Right lobe of liver (tissue), 6 donors: Measurements from ENCODE around the gene CCM2. TPM values are rescaled to one million over a fixed set of nuclear protein-coding genes. Genes with fewer than 3 reads are reported as not detected.

ENCODE experiments used
- ATAC-seq, 4 donors: fragments of 200-7000 bp; cut with Tn5 transposase; one replicate each; pipeline ENCODE4 v1.9.1; 2020; ENCODE audit warnings: mild to moderate bottlenecking in 4 of 4, moderate library complexity in 4 of 4
- DNase-seq, 3 donors: peaks; one replicate each; pipeline ENCODE4 v3.0.0-alpha.2; 2020
- H3K27ac ChIP-seq, 3 donors: fragments of 200-600 bp; one replicate each; pipeline ENCODE4 v1.8.0; 2022
- H3K27me3 ChIP-seq, 2 donors: fragments of 200-600 bp; one replicate each; pipeline ENCODE4 v1.8.0; 2022
- H3K36me3 ChIP-seq, 4 donors: fragments of 200-600 bp; sonication (generic) in 1 of 4; one replicate each; pipeline versions ENCODE4 v1.5.1 to v1.8.0; 2017 to 2022; ENCODE audit warnings: control low read depth in 1 of 4
- H3K4me1 ChIP-seq, 4 donors: fragments of 200-600 bp; sonication (generic) in 1 of 4; one replicate each; pipeline versions ENCODE4 v1.5.1 to v1.8.0; 2017 to 2022; ENCODE audit warnings: control low read depth in 1 of 4
- H3K4me3 ChIP-seq, 3 donors: fragments of 200-600 bp; one replicate each; pipeline ENCODE4 v1.8.0; 2022
- H3K9me3 ChIP-seq, 4 donors: fragments of 200-600 bp; sonication (generic) in 1 of 4; one replicate each; pipeline versions ENCODE4 v1.5.1 to v1.8.0; 2017 to 2022; ENCODE audit warnings: control low read depth in 1 of 4
- CTCF ChIP-seq, 4 donors: fragments of 200-600 bp in 3 of 4; fragments of 450-650 bp in 1 of 4; IDR thresholded peaks; one replicate each; pipeline versions ENCODE4 v1.5.1 to v1.8.0; 2016 to 2022; ENCODE audit warnings: antibody characterized with exemption in 4 of 4, mild to moderate bottlenecking in 2 of 4
- POLR2A ChIP-seq: fragments of 450-650 bp; IDR thresholded peaks from one replicate; pipeline ENCODE4 v1.6.1; 2017; ENCODE audit warnings: antibody characterized with exemption, mild to moderate bottlenecking
- WGBS: methylation state at CpG from one replicate; pipeline ENCODE4 v1.1.6; 2018; ENCODE audit warnings: low coverage, low lambda C conversion rate; ENCODE audit not compliant: insufficient coverage; ENCODE audit errors: missing lambda C conversion rate; 5-methylcytosine and 5-hydroxymethylcytosine counted together
- intact Hi-C, 2 donors: fragments of 100-400 bp; cut with DNase I; formaldehyde crosslinking; loops; one replicate each; pipeline versions ENCODE4 v1.11.2 to v1.14.1; 2022
- total RNA-seq, 6 experiments: library from RNA; depleted of rRNA in 2 of 6; stranded (reverse); fragments of >200 nt in 2 of 6; fragmentation: NEBNext Ultra II Directional in 3 of 6; extraction: Animal tissue kit (Norgen Biotek cat#: 25700) in 3 of 6; gene quantifications; one replicate each; pipeline versions ENCODE4 v1.1.0 to v1.2.4, GENCODE V29; 2016 to 2023
- donor health status: DM: no; HTN: yes; CAD: no.
- donor health status: DM: no; HTN: no; CAD: no.
- donor health status: DM: no; HTN: no; CAD: no.
- donor health status: DM: no; HTN: yes; CAD: no.
- donor health status: DM: no; HTN: yes; CAD: no.

Gene CCM2
- total RNA-seq, 6 experiments from 2014 or later, result 29.4 to 70.7 (median 37.9) TPM

GRCh38 chr7:44984478-44984758 is 15.6 kb upstream of the CCM2 start:
- peaks cover 0 to 17% (median 1%) of the 10 kb centered on the region in 4 donors for H3K36me3 ChIP-seq
- no peak for ATAC-seq
- TF ChIP-seq CTCF (IDR thresholded peaks at IDR 0.05) (no peak), POLR2A (no peak)
- H3K27me3 ChIP-seq, result no peaks in the 10 kb centered on the region
- no peaks in the 10 kb centered on the region for H3K9me3 ChIP-seq
- intact Hi-C loops, result no loop called here
- 46% methylated on average over 2 of the region's 3 CpGs for WGBS
- H3K4me3 ChIP-seq, result no peak overlapping the region
- peaks cover 0 to 7% (median 0%) of the 10 kb centered on the region in 4 donors for H3K4me1 ChIP-seq
- H3K27ac ChIP-seq, result no peak overlapping the region
- DNase-seq, result peak in 1 of 3 donors; percentile 1

- no peak overlapping the region for H3K27ac ChIP-seq
- H3K36me3 ChIP-seq, result peaks cover 0 to 17% (median 1%) of the 10 kb centered on the region in 4 donors
- no peaks in the 10 kb centered on the region for H3K9me3 ChIP-seq
- 79% methylated on average over 4 of the region's 6 CpGs for WGBS
- H3K27me3 ChIP-seq, result no peaks in the 10 kb centered on the region
- DNase-seq (no peak), ATAC-seq (no peak)
- H3K4me1 ChIP-seq, result peaks cover 0 to 7% (median 0%) of the 10 kb centered on the region in 4 donors
- TF ChIP-seq CTCF (IDR thresholded peaks at IDR 0.05) (no peak), POLR2A (no peak)
- peak overlapping the region in 1 of 3 donors; percentile 60 for H3K4me3 ChIP-seq
- intact Hi-C loops, result no loop called here
These were observed 14.8 kb upstream of the CCM2 start for GRCh38 chr7:44985033-44985695.

- ATAC-seq (peak in 1 of 4 donors; percentile 21), DNase-seq (no peak)
- H3K27me3 ChIP-seq, result no peaks in the 10 kb centered on the region
- no peaks in the 10 kb centered on the region for H3K9me3 ChIP-seq
- TF ChIP-seq CTCF (IDR thresholded peaks at IDR 0.05), result no peak
- TF ChIP-seq POLR2A, result no peak
- H3K4me1 ChIP-seq, result peaks cover 0 to 7% (median 0%) of the 10 kb centered on the region in 4 donors
- intact Hi-C loops, result no loop called here
- peaks cover 0 to 17% (median 1%) of the 10 kb centered on the region in 4 donors for H3K36me3 ChIP-seq
- peak overlapping the region; percentile 66 to 91 (median 85) for H3K27ac ChIP-seq
- peak overlapping the region; percentile 29 to 60 (median 54) for H3K4me3 ChIP-seq
- WGBS, result 49% methylated on average over 7 of the region's 8 CpGs
These were observed 14.1 kb upstream of the CCM2 start for GRCh38 chr7:44985900-44986217.

GRCh38 chr7:44986218-44987053 is 13.6 kb upstream of the CCM2 start:
- WGBS, result 10% methylated on average over 21 of the region's 68 CpGs
- no peaks in the 10 kb centered on the region for H3K9me3 ChIP-seq
- intact Hi-C loops, result no loop called here

More at GRCh38 chr7:44986218-44987053, 13.6 kb upstream of the CCM2 start:
- Histone ChIP-seq H3K4me3 (peak overlapping the region; percentile 29 to 60 (median 54)), H3K4me1 (peaks cover 0 to 7% (median 0%) of the 10 kb centered on the region in 4 donors), H3K27me3 (no peaks in the 10 kb centered on the region), H3K27ac (peak overlapping the region; percentile 66 to 91 (median 85)), H3K36me3 (peaks cover 0 to 17% (median 1%) of the 10 kb centered on the region in 4 donors)
- ATAC-seq, result peak; percentile 95 to 98 (median 97)
- TF ChIP-seq CTCF (IDR thresholded peaks at IDR 0.05) (no peak), POLR2A (peak; percentile 90)
- DNase-seq, result peak; percentile 95 to 96 (median 95)
